GM23248 (cell line): ENCODE data around the gene SDK2. TPM values are rescaled to one million over a fixed set of nuclear protein-coding genes. Genes with fewer than 3 reads are reported as not detected.

Experiments
- DNase-seq: peaks from one replicate; pipeline ENCODE4 v3.0.0-alpha.2; 2015
- H2AFZ ChIP-seq: fragments of 200-600 bp; sonication (generic); 2 replicates; pipeline ENCODE4 v1.6.1; 2016; ENCODE audit warnings: antibody characterized with exemption
- H3F3A ChIP-seq: fragments of 200-600 bp; sonication (generic); 2 replicates; pipeline ENCODE4 v1.6.1; 2016; ENCODE audit warnings: mild to moderate bottlenecking, antibody characterized with exemption, mixed run types; ENCODE audit not compliant: insufficient read depth
- H3K27ac ChIP-seq: fragments of 200-600 bp; sonication (generic); 2 replicates; pipeline ENCODE4 v1.5.1; 2016; ENCODE audit warnings: mild to moderate bottlenecking
- H3K27me3 ChIP-seq: fragments of 200-600 bp; sonication (generic); replicated peaks from 2 replicates; pipeline ENCODE4 v1.6.1; 2016; ENCODE audit warnings: mild to moderate bottlenecking; ENCODE audit not compliant: insufficient read depth
- H3K36me3 ChIP-seq: fragments of 200-600 bp; sonication (generic); 2 replicates; pipeline ENCODE4 v1.6.1; 2016; ENCODE audit warnings: low read depth, mild to moderate bottlenecking
- H3K4me1 ChIP-seq: fragments of 200-600 bp; sonication (generic); 2 replicates; pipeline ENCODE4 v1.6.1; 2016; ENCODE audit warnings: mild to moderate bottlenecking; ENCODE audit not compliant: insufficient read depth
- H3K4me2 ChIP-seq: fragments of 200-600 bp; sonication (generic); one replicate; pipeline ENCODE4 v1.6.1; 2016; ENCODE audit warnings: mild to moderate bottlenecking; ENCODE audit not compliant: unreplicated experiment
- H3K4me3 ChIP-seq: fragments of 200-600 bp; sonication (generic); 2 replicates; pipeline ENCODE4 v1.5.1; 2016; ENCODE audit warnings: mild to moderate bottlenecking
- H3K79me2 ChIP-seq: fragments of 200-600 bp; sonication (generic); 2 replicates; pipeline ENCODE4 v1.6.1; 2016; ENCODE audit warnings: mild to moderate bottlenecking; ENCODE audit not compliant: insufficient read depth
- H3K9ac ChIP-seq: fragments of 200-600 bp; sonication (generic); 2 replicates; pipeline ENCODE4 v1.6.1; 2016; ENCODE audit warnings: mild to moderate bottlenecking
- H3K9me2 ChIP-seq: fragments of 200-600 bp; sonication (generic); 2 replicates; pipeline ENCODE4 v1.6.1; 2016; ENCODE audit warnings: mixed run types, mild to moderate bottlenecking, moderate library complexity; ENCODE audit not compliant: insufficient read depth
- H3K9me3 ChIP-seq: fragments of 200-600 bp; sonication (generic); one replicate; pipeline ENCODE4 v1.6.1; 2017; ENCODE audit warnings: low read depth
- H4K20me1 ChIP-seq: fragments of 200-600 bp; sonication (generic); 2 replicates; pipeline ENCODE4 v1.6.0; 2016; ENCODE audit not compliant: insufficient read depth
- EZH2 ChIP-seq: fragments of 200-600 bp; sonication (generic); IDR thresholded peaks from 2 replicates; pipeline ENCODE4 v1.6.1; 2018; ENCODE audit warnings: antibody characterized with exemption, mild to moderate bottlenecking; ENCODE audit not compliant: insufficient read depth, poor library complexity, severe bottlenecking
- EZH2phosphoT487 ChIP-seq: fragments of 200-600 bp; sonication (generic); IDR thresholded peaks from 2 replicates; pipeline ENCODE4 v1.6.1; 2018; ENCODE audit warnings: antibody characterized with exemption, moderate library complexity, mild to moderate bottlenecking, low read depth; ENCODE audit not compliant: insufficient read depth
- WGBS, 2 experiments: methylation state at CpG; one replicate each; pipeline ENCODE4 v1.1.6; 2015 to 2017; ENCODE audit warnings: low lambda C conversion rate in 2 of 2, low coverage in 1 of 2; ENCODE audit errors: missing lambda C conversion rate in 2 of 2; 5-methylcytosine and 5-hydroxymethylcytosine counted together
- in situ Hi-C: fragments of 300-500 bp; cut with MboI; formaldehyde crosslinking; loops from 2 replicates; pipeline ENCODE4 v1.15.0; 2020
- polyA plus RNA-seq: library from polyadenylated mRNA; unstranded; fragments of >200 nt; fragmentation: Nextera tagmentation; extraction: Ambion mirVana; gene quantifications from 2 replicates; pipeline ENCODE4 v1.2.1, GENCODE V29; 2016
- total RNA-seq: library from RNA; depleted of rRNA; stranded (reverse); fragments of >200 nt; shearing (Covaris generic); gene quantifications from 2 replicates; pipeline ENCODE4 v1.2.3, GENCODE V29; 2014

Gene SDK2
- total and polyA plus RNA-seq, 2 experiments from 2014 or later, result under 0.01 to 0.03 TPM

DNA sequence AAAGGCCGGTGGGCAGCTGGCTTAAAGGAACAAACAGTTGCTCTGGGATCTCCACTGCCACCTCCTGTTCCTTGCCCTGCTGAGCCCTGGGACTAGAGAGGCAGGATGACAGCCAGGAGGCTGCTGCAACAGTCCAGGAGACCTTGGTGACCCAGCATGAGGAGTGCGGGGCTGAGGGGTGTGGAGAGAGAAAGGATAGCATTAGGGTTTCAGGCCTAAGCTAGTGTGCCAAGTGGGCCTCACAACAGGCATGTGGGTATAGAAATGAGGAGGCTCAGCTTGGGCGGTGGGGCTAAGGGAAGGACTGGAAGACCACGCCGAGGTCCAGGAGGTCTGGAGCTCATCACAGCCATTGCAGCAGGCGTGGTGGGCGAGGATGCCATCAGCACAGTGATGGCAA is 39.8 kb downstream of the SDK2 start:
- no peaks in the 10 kb centered on the region for H3K9me2 ChIP-seq
- no peaks in the 10 kb centered on the region for H3K4me1 ChIP-seq
- no peaks in the 10 kb centered on the region for H3F3A ChIP-seq
- in situ Hi-C loops, result no loop called here
- H3K27me3 ChIP-seq, result no peaks in the 10 kb centered on the region
- H3K4me3 ChIP-seq, result no peak overlapping the region
- WGBS, 2 experiments, result 66 to 68% methylated on average over 7 of the region's 7 CpGs
- H3K4me2 ChIP-seq, result no peak overlapping the region
- H3K79me2 ChIP-seq, result no peaks in the 10 kb centered on the region
- H3K36me3 ChIP-seq, result no peaks in the 10 kb centered on the region
- TF ChIP-seq EZH2phosphoT487 (no peak), EZH2 (no peak)
- DNase-seq, result no peak
- no peak overlapping the region for H3K9ac ChIP-seq
- H4K20me1 ChIP-seq, result no peaks in the 10 kb centered on the region
- H3K27ac ChIP-seq, result no peak overlapping the region
- no peak overlapping the region for H2AFZ ChIP-seq
- H3K9me3 ChIP-seq, result no peaks in the 10 kb centered on the region

GRCh38 chr17:73603971-73604370 is 40.3 kb downstream of the SDK2 start:
- no peaks in the 10 kb centered on the region for H3K27me3 ChIP-seq
- no peak for DNase-seq
- no peaks in the 10 kb centered on the region for H3F3A ChIP-seq
- WGBS, 2 experiments, result 70% methylated on average over 20 of the region's 20 CpGs
- no peak overlapping the region for H3K4me3 ChIP-seq
- no peaks in the 10 kb centered on the region for H3K9me3 ChIP-seq
- H3K79me2 ChIP-seq, result no peaks in the 10 kb centered on the region
- no peak overlapping the region for H3K9ac ChIP-seq
- no peak overlapping the region for H3K27ac ChIP-seq
- H3K9me2 ChIP-seq, result no peaks in the 10 kb centered on the region
- TF ChIP-seq EZH2phosphoT487, result no peak
- TF ChIP-seq EZH2, result no peak
- no peaks in the 10 kb centered on the region for H3K4me1 ChIP-seq
- H3K36me3 ChIP-seq, result no peaks in the 10 kb centered on the region
- no peak overlapping the region for H3K4me2 ChIP-seq
- H4K20me1 ChIP-seq, result no peaks in the 10 kb centered on the region
- H2AFZ ChIP-seq, result no peak overlapping the region
- in situ Hi-C loops, result no loop called here

DNA sequence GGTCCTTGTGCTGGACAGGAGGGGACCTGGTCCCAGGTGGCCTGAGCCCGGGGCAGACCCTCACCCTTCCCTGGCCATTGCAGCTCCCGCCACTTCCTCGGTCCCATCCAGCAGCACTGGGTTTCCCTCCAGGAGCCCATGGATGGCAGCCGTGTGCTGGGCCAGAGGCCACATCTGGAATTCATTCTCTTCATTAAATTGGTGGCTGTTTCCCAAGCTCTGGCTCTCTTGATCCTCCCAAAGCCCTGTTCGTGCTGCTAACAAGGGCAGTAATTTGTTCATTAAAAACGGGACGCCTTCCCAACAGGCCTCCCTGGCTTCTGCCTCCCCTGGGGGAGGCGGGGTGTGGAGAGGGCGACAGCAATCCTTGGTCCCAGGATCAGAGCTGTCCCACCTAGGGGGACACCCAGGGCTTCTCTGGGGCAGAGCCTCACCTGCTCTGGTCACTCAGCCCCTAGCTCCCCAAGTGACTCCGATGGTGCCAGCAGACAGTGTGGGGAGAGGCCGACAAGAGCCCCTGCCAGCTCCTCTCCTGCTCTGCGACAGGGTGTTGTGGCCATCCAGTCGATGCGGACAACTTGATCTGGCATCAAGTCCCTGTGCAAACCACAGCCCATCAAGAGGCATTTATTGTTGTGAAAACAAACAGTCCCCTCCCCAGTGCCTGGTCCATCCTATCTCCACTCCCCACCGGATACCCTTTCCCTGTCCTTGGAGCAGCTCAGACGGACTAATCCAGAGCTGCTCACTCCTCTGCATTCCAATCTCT is 44.0 kb downstream of the SDK2 start:
- H3K36me3 ChIP-seq, result no peaks in the 10 kb centered on the region
- H3K9me2 ChIP-seq, result no peaks in the 10 kb centered on the region
- no peak overlapping the region for H3K4me2 ChIP-seq
- no peak overlapping the region for H3K9ac ChIP-seq
- H2AFZ ChIP-seq, result no peak overlapping the region
- H3K79me2 ChIP-seq, result no peaks in the 10 kb centered on the region
- H3K4me1 ChIP-seq, result no peaks in the 10 kb centered on the region
- no peaks in the 10 kb centered on the region for H3F3A ChIP-seq
- no peaks in the 10 kb centered on the region for H4K20me1 ChIP-seq
- no peak overlapping the region for H3K4me3 ChIP-seq
- TF ChIP-seq EZH2 (no peak), EZH2phosphoT487 (no peak)
- DNase-seq, result peak; percentile 53
- no peaks in the 10 kb centered on the region for H3K27me3 ChIP-seq
- in situ Hi-C loops, result no loop called here
- 8 to 9% methylated on average over 16 of the region's 16 CpGs for WGBS, 2 experiments
- H3K27ac ChIP-seq, result no peak overlapping the region
- no peaks in the 10 kb centered on the region for H3K9me3 ChIP-seq

DNA sequence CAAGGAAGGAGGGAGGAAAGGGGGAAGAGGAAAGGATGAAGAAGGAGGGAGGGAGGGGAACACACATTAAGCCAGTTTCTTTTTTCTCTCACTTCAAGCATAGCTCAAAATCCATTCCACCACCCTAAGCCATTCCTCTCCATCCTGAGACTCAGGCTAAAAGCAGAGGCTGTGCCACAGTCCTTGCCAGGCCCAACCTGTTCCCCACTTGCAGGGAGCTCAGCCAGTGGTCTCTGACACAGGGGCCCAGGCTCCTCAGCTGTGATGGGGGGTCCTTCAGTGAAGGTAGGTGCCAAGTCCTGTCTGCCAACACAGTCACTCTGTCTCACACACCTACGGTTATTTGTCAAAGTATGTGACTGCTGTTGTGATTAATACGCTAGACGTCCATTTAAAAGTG is 44.6 kb downstream of the SDK2 start:
- no peaks in the 10 kb centered on the region for H3K36me3 ChIP-seq
- H3K27ac ChIP-seq, result no peak overlapping the region
- H3K4me1 ChIP-seq, result no peaks in the 10 kb centered on the region
- H3K4me2 ChIP-seq, result no peak overlapping the region
- no peak overlapping the region for H3K9ac ChIP-seq
- in situ Hi-C loops, result no loop called here
- no peaks in the 10 kb centered on the region for H3K9me3 ChIP-seq
- no peaks in the 10 kb centered on the region for H4K20me1 ChIP-seq
- no peak for TF ChIP-seq EZH2
- no peak for TF ChIP-seq EZH2phosphoT487
- no peak overlapping the region for H3K4me3 ChIP-seq
- H3K27me3 ChIP-seq, result no peaks in the 10 kb centered on the region
- no peak for DNase-seq
- H3K9me2 ChIP-seq, result no peaks in the 10 kb centered on the region
- H2AFZ ChIP-seq, result no peak overlapping the region
- H3F3A ChIP-seq, result no peaks in the 10 kb centered on the region
- WGBS, 2 experiments, result 0 to 2% methylated on average over 3 of the region's 3 CpGs
- H3K79me2 ChIP-seq, result no peaks in the 10 kb centered on the region

DNA sequence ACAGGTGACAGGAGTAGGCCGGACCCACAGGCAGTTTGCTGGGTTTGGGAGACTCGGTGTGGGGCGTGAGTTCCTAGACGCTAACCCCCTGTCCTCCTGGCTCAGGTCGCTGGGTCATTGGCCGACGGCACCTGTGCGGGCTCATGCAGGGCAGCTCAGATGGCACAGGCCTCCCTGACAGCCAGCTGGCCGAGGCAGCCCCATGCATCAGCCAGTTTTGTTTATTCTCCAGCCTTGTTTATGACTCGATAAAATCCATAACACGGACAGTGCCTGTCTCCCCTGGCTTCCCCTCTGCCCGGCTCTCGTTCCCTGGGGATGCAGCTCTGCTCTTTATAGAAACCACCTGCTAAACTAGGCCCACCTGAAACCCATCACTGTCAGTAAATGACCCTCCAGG is 46.0 kb downstream of the SDK2 start:
- no peak for DNase-seq
- 78 to 82% methylated on average over 13 of the region's 13 CpGs for WGBS, 2 experiments
- TF ChIP-seq EZH2 (no peak), EZH2phosphoT487 (no peak)
- H3K4me2 ChIP-seq, result no peak overlapping the region
- H3K9ac ChIP-seq, result no peak overlapping the region
- H3K4me1 ChIP-seq, result no peaks in the 10 kb centered on the region
- H2AFZ ChIP-seq, result no peak overlapping the region
- H3K36me3 ChIP-seq, result no peaks in the 10 kb centered on the region
- H4K20me1 ChIP-seq, result no peaks in the 10 kb centered on the region
- no peak overlapping the region for H3K4me3 ChIP-seq
- H3K27ac ChIP-seq, result no peak overlapping the region
- H3K79me2 ChIP-seq, result no peaks in the 10 kb centered on the region
- no peaks in the 10 kb centered on the region for H3K27me3 ChIP-seq
- no peaks in the 10 kb centered on the region for H3K9me3 ChIP-seq
- in situ Hi-C loops, result no loop called here
- H3K9me2 ChIP-seq, result no peaks in the 10 kb centered on the region
- no peaks in the 10 kb centered on the region for H3F3A ChIP-seq
